ENCODE results near the gene CNKSR3. TPM values are rescaled to one million over a fixed set of nuclear protein-coding genes. Genes with fewer than 3 reads are reported as not detected.
A peak's percentile ranks its signal among the peaks of the same experiment; 100 is the strongest.

The CNKSR3 gene
- total RNA-seq, 1 donor, result 11.7 TPM

- TF ChIP-seq, protein P1, sequence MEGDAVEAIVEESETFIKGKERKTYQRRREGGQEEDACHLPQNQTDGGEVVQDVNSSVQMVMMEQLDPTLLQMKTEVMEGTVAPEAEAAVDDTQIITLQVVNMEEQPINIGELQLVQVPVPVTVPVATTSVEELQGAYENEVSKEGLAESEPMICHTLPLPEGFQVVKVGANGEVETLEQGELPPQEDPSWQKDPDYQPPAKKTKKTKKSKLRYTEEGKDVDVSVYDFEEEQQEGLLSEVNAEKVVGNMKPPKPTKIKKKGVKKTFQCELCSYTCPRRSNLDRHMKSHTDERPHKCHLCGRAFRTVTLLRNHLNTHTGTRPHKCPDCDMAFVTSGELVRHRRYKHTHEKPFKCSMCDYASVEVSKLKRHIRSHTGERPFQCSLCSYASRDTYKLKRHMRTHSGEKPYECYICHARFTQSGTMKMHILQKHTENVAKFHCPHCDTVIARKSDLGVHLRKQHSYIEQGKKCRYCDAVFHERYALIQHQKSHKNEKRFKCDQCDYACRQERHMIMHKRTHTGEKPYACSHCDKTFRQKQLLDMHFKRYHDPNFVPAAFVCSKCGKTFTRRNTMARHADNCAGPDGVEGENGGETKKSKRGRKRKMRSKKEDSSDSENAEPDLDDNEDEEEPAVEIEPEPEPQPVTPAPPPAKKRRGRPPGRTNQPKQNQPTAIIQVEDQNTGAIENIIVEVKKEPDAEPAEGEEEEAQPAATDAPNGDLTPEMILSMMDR (IDR thresholded peaks at IDR 0.05; ENCODE audit: insufficient read depth, low read length), result no peak
- no peak overlapping the region for H3K4me3 ChIP-seq (ENCODE audit: low read depth, low read length)
- peak; percentile 76 for DNase-seq (ENCODE audit: low read depth)
Observed at GRCh38 chr6:154488802-154489437, 21.6 kb downstream of the CNKSR3 start.

DNA sequence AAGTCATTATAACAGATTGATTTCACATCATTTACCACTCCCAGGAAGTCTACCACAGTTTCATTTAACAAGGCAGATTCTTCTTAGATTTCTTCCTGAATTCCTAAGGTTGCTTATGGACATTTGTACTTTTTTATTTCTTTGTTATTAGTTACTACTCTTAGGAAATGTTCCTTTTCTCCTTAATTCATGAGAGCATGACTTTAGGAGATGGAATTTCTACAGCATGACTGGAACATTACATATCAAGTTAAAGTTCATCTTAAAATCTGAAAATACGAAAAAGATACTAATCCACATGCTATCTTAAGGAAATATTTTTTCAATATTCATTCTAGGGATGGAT lies 22.3 kb downstream of the CNKSR3 start:
- no peak overlapping the region for H3K4me3 ChIP-seq (ENCODE audit: low read depth, low read length)
- DNase-seq (ENCODE audit: low read depth), result peak; percentile 44
- TF ChIP-seq, protein P1 (IDR thresholded peaks at IDR 0.05; ENCODE audit: insufficient read depth, low read length), result no peak

GRCh38 chr6:154487367-154488247 lies 22.9 kb downstream of the CNKSR3 start:
- no peak for DNase-seq (ENCODE audit: low read depth)
- no peak overlapping the region for H3K4me3 ChIP-seq (ENCODE audit: low read depth, low read length)
- TF ChIP-seq, protein P1 (IDR thresholded peaks at IDR 0.05; ENCODE audit: insufficient read depth, low read length), result no peak

GRCh38 chr6:154485815-154486214 lies 24.7 kb downstream of the CNKSR3 start:
- peak; percentile 23 for DNase-seq (ENCODE audit: low read depth)
- TF ChIP-seq, protein P1 (IDR thresholded peaks at IDR 0.05; ENCODE audit: insufficient read depth, low read length), result no peak
- H3K4me3 ChIP-seq (ENCODE audit: low read depth, low read length), result no peak overlapping the region

DNA sequence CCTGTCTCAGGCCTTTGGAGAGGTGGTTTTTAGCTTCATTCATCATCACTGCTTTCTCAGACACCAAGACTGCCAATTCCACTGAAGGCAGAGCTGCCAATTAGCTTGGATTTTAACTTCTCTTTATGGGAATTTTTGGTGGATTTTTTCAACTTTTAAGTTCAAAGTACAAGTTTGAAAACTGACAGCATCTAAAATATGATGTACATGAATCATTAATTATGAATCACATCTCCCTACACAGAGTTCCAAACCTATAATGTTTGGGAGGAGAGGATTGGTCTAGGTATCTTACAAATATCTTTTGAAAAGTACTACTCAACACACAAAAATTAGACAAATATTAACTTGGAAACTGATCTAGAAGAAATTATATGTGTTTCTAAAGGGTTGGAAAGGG lies 25.5 kb downstream of the CNKSR3 start:
- TF ChIP-seq, protein P1 (IDR thresholded peaks at IDR 0.05; ENCODE audit: insufficient read depth, low read length), result no peak
- no peak for DNase-seq (ENCODE audit: low read depth)
- H3K4me3 ChIP-seq (ENCODE audit: low read depth, low read length), result no peak overlapping the region

DNA sequence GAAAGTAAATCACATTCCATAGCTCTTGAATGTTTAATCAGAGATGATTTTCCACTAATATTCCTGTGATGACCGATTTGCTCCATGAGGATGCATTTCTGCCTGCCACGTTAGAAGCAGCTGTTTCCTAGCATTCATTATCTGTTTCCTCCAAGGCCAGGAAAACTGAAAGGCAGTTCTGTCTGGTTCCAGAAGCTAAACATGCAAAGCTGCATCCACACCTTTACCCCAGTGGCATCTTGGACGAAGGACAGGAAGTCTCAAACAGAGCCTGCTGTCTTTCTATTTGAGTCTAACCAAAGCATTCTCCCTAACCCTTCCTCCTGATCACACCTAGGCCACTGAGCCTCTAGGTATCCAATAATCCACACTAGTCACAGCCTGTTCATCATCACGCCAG lies 27.6 kb downstream of the CNKSR3 start:
- no peak overlapping the region for H3K4me3 ChIP-seq (ENCODE audit: low read depth, low read length)
- DNase-seq (ENCODE audit: low read depth), result peak; percentile 46

More for the DNA sequence above, 27.6 kb downstream of the CNKSR3 start:
- TF ChIP-seq, protein P1 (IDR thresholded peaks at IDR 0.05; ENCODE audit: insufficient read depth, low read length), result no peak
